ENCODE measurements around the gene VWDE.

Gene VWDE

DNA sequence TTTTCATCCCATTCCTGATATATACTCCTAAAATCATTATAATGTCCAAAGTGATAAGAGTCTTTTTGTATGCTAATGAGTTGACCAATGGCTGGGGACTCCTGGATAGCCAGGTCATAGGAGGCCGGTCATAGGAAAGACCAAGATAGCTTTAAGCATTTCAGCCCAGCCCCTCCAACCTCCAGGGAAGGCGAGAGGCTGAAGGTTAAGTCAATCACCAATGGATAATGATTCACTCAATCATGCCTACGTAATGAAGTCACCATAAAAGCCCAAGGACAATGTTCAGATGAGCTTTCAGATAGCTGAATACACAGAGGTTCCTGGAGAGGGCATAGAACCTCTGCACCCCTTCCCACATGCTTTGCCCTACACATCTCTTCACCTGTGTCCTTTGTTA, 75.7 kb downstream of the VWDE start:
- DNase-seq, result no peak

DNA sequence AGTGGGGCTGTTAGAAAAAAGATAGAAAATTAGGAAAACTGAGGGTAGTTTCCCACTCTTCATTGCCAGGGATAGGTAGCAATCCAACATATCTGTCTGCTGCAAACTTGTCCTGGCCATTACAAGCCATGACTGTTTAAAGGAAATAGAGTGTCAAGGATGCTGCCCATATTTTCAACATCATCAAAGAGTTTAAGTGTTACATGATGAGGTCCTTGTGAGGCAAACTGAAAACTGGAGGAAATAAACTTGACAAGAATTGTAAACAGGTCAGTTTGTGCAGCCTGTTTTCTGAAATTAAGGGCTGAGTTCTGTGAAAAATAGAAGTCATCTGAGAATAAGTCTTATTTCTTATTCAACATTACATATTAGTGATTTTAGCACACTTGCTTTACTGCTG, 78.0 kb downstream of the VWDE start:
- no peak for DNase-seq

DNA sequence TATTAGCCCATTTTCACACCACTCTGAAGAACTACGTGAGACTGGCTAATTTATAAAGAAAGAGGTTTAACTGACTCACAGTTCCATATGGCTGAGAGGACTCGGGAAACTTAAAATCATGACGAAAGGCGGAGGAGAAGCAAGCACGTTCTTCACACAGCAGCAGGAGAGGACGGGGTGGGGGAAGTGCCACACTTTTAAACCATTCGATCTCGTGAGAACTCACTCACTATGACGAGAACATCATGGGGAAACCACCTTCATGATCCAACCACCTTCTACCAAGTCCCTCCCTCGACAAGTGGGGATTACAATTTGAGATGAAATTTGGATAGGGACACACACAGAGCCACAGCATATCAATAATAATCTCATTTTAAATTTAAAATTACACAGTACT, 80.2 kb downstream of the VWDE start:
- no peak for DNase-seq

DNA sequence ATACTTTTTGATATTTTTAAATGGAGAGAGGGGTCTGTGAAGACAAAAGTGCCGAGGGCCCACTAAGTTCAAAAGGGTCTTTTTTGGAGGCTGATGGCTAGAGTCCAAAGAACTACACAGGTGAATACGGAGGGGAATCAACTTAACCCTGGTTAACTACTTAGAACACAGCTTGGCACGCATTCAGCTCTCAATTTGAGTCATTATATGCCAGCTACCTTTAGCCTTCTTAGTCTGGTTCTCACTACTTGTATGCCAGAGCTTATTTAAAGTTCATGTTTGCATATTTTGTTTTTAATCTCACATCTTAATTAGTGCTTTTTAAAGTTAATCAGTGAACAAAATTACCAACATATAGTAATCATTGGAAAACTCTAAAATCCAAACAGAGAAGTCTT, 80.8 kb downstream of the VWDE start:
- DNase-seq, result no peak

DNA sequence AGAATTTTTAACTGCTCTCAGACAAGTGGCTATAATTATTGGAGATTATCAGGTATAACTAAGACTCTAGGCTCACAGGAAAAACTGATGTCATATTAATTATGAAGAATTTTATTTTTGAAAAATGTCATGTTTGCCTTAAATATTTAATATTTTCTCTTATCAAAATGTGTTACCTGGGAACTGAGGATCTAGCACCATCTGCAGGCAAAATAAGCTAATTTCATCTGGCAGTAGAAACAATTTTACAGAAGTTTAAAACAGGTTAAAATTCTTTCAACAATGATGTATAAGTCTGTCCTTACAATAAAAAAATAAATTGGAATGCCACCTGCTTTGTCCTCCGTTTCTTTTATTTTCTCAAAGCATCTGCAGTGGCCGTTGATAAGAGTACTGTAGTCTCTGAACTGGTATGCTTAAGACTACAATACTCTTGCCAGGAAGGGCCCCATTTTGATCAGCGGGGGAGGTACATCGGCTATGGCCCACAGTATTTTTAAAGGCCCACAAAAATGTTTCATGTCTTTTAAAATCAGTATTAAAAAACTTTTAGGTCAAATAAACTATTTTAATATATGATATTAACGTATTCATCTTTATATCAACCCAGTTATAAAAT, 81.3 kb downstream of the VWDE start:
- peak in 1 of 2 experiments; percentile 12 for DNase-seq

DNA sequence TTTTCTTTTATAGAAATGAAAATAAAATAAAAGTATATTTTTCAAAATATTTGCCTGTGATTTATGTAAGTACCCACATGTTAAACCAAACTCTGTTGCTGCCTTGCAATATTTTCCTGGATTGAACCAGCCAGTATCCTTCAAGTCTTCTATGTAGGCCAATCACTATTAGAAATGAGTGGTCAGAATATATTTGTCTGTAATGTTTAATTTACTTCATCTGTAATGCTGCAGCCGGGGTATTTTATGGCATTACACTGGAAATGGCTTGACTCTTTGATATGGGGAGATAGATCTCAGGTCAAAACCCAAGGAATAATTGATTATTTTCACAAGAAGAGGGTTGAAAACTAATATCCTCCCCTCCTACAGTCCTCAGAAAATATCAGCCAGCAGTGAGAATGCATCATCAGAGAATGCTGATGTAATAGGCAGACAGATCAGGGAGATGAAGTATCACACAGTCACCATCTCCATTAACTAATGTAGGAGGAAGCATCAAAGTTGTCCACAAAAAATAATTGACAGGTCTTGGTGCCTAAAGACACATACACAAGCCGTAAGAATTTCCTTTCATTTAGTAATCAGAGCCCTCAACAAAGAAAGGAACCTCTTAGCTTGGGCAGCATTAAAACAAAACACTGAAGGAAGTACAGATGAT, 82.5 kb downstream of the VWDE start:
- no peak for DNase-seq

DNA sequence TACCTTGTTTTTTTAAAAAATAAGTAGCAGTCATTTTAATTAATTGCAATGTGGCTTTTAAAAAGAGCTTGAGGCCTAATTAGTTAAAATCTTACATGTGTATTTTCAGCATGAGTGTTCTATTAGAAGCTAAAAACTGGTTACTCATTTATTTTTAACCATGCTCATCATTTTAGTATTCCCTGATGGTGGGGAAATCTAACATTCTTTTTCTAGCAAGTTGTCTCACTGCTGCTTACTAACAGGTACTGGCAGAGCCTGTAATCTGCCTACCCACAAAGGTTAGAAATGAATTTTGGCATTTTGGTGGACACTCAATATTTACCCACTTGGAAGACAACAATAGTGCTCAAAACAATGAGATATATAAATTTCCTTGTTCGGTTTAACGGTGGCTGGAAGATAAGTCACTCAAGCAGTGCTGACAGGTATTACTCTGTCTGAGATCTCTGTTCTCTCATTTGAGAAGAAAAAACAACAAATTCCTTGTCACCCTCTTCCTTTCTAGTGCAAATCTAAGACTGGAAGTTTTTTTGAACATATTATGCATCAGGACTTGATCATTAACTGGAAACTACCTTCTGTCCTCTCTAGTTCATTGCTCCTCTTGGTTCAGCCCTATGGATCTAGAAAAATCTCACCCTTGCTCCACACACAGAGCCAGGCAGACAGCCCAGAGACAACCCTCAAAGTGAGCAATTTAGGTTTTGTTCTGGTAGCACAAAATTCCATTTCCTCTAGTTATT, 83.3 kb downstream of the VWDE start:
- no peak for DNase-seq

DNA sequence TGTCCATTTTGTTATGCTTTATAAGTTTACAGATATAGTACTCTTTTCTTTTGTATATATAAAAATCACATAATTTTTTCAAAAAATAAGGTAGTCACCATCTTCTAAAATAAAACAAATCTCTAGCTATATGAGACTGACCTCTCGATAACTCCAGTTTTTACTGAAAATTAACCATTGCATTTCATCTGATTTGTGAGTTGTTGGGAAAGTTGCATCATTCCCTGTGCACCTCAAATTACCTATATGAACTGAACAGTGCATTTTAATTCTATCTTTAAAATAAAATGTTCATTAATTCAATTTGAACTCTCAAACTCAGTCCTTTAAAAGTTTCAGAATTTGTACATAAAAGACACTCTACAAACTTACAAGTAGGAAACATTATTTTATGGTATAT, 86.0 kb downstream of the VWDE start:
- no peak for DNase-seq

DNA sequence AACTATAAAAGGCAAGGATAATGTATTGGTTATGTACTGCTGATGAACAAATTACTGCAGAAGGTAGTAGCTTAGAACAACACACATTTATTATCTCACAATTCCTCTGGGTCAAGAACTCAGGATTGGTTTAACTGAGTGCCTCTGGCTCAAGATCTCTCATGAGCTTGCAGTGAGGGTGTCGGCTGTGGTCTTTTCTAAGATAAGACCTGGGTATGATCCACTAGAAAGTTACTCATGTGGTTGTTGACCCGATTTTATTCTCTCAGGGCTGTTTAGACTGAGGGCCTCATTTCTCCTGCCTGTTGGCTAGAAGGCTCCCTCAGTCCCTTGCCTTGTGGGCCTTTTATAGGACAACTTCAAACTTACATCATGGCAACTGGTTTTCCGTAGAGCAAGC, 86.7 kb downstream of the VWDE start:
- DNase-seq, result no peak

DNA sequence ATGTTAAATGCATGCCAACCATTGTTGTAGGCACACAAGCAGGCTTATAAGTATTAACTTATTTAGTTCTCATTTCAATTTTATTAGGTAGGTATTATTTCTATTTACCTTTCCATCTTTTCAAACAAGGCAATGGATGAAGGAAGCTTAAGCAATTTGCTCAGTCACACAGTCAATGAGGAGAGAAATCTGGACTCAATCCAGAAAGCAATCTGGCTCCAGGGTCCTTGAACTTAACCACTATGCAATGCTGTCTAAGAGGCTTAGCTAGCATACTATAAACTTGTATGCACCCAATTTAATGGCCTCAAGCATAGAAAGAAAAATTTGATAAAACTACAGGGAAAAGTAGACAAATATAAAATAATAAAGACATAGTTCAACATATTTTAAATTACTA, 88.6 kb downstream of the VWDE start:
- no peak for DNase-seq

DNA sequence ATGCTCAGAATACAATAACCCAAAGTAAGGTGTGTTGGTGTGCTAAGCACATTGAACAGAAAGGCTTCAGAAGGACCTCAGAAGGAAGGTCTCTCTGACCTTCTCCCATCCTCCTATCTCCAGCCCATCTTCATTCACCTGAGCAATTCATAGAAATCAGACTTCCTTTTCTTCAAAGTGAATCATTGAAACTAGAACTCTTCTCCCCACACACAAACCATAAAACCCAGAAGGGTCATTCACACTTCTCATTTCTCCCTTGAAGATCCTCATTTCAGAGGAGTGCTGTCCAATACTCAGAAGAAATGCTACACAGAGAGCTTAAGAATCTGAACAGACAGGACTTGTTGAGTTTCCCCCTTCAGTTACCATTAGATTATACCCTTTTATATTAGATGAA, 89.5 kb downstream of the VWDE start:
- DNase-seq, result no peak

DNA sequence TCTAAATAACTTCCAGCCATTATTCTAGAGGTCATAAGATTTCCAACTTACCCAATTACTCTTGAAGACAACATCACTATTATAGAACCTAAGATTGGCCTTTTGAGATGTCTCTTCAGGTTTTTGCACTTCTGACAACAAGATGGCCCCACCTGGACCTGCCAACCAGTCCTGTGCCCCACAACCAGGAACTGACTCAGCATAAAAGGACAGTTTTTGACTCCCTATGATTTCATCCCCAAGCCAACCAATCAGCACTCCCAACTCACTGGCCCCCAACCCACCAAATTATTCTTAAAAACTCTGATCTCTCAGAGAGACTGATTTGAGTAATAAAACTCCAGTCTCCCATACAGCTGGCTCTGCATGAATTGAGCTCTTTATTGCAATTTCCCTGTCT, 98.2 kb downstream of the VWDE start:
- DNase-seq, result no peak

DNA sequence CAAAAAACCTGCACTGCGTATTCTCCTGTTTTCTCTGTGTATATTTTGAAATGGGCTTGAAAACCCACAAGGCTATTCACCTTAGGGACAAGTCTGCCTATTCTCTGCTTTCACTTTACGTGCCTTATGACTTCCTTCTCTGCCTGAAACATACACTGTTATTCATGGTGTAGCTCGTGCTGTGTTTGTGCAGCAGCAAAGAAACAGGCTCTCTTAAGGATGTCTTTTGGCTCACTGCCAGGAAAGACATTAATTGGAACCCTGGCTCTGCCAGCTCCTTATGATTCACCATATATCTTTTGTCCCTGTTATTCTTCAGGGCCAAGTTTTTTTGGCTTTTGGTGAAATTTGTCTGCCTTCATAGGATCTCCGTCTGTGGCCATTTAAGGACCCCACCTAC, 100.2 kb downstream of the VWDE start:
- peak in 1 of 2 experiments; percentile 19 for DNase-seq

DNA sequence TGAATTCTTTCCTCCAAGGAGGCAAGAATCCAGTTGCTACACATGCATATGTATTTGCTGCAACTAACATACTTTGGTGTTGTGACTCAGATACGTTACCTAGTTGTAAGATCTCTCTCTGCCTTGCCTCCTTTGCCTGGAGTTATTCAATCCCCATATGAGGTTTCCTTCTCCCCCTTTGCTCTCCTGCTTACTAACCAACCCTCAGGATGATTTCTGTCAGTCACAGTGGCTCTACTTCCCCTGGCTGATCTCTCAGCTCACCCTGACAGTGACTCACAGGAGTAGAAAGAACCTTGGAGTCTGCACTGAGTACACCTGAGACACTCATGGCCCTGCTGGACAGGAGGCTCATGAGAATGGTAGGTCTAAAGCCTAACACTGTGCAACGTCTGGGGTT, 100.6 kb downstream of the VWDE start:
- no peak for DNase-seq

DNA sequence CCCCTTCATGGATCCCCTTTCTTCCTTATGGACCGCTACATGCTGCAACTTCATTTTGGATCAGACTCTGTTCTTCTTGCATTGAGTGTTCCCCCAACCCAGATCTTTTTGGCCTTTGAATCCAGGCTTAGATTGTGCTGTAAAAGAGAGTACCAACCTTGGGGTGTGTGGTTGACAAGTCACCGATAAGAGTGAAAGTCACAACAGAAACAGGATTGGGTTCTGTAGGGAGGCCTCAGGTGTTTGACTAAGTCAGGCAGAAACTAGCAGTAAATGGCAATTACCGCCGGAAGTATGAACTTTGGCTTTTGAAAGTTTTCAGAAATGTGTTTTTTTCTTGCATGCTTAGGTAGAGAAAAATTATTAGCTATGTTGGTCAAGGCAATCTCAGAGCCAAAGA, 103.2 kb downstream of the VWDE start:
- DNase-seq, result no peak

DNA sequence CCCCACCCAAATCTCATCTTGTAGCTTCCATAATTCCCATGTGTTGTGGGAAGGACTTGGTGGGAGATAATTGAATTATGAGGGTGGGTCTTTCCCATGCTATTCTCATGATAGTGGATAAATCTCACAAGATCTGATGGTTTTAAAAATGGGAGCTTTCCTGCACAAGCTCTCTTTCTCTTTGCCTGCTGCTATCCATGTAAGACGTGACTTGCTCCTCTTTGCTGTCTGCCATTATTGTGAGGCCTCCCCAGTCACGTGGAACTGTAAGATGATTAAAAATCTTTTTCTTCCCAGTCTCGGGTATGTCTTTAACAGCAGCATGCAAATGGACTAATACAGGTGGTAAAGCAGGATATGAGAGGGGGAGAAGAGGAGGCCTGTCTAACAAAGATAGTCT, 104.3 kb downstream of the VWDE start:
- DNase-seq, result no peak

DNA sequence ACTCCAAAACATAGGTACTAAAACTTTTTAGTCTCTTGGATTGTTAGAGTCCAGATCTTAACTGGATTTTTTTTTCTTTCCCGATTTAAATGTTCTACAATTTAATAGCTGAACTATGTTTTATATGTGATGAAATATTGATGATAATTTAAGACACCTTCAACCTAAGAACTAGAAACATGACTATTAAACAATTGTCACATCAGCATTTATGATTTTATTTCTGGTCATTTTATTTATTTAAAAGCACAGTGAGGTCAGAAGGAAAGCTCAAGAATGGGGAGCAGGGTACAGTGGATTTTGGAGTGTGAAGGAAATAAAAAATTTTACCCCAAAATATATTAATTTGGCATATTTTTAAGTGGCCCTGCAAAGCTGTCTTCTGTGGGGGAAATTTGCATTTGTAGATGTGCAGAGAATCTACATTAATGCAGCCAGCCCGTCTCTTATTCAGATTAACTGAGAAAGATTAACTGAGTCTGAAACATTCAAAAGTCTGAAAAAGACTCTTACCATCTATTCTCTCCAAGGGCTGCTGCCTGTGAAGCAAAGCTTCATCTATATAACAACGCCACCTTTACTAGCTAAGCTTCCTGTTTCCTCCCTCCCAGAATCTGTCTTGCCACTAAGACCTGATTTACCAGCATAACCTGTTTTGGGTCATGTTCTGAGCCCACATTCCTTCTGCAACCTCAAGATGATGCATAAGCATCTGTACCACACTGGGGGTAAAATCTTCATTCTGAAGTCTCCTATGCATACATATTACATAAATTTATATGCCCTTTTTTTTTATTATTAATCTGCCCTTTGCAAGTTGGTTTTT, 106.2 kb downstream of the VWDE start:
- DNase-seq, result no peak

DNA sequence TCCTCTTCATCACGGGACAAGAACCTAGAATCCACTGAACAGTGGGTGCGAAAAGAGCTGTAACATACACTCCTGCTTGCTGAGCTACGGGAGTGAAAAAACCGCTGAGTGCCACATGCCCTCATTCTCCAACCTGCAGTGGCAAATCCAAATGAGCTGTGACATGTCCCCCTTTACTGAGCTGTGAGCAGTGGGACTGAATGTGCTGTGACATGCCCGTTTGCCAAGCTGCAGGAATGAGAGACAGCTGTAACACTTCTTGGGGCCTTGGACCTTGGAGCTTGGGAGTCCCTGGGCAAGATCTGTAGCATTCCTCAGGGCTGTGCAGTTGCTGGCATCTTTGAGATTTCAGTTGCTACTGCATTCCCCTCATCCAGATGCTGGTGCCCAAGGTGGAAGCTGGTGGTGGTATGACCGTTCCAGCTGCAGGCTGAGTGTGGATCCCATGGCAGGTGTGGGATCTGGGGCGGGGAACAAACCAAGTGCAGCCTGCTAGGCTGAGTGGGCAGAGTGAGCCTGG, 107.6 kb downstream of the VWDE start:
- no peak for DNase-seq

DNA sequence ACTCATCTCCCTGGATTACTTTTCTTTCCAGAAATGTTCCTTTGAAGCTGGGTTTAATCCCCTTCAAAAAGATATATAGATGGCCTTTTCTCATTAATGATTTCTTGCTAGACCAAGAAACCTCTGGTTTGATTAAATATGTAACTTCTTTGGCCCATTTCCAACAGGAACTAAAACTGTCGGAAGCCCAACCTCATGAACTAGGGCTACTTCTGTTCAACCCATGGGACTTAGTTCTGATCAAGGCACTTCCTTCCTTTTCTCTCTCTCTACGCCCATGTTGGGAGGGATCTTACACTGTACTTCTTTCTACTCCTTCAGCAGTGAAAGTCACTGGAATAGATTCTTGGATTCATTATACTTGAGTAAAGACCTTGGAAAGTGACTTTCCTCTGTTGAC, 109.0 kb downstream of the VWDE start:
- DNase-seq, result no peak

DNA sequence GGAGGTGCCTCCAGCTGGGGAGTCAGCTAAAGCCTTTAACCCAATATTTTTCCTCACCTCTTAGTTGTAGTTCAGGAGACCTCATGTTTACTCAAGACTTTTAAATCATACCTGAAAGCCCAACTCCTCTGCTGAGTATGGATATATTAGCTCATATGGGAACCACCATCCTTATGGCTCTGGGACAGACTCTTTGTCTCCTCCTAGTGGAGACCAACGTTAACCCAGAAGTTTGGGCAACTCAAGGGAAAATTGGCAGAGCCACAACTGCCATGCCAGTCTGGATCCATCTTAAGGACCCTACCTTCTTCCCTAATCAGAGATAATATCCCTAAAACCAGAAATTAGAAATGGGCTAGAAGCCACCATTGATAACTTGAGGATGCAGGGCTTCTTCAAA, 111.8 kb downstream of the VWDE start:
- DNase-seq, result no peak

DNA sequence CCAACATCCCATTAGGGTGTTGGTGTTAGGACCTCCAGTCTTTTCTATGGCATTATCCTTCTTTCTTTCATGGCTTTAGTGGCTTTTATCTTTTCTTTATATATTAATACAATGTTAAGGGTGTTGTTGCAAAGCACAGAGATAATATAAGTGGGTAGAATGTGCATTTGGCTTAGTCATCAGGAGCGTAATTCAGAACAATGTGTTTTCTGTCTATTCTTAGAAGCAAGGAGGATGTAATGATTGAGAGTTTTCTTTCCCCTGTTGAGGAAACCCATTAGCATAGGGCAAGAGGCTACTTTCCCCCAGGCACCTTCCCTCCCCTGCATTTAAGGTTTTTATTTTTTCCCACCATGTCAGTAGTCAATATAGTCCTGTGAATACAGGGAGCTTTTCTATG, 112.9 kb downstream of the VWDE start:
- DNase-seq, result no peak

DNA sequence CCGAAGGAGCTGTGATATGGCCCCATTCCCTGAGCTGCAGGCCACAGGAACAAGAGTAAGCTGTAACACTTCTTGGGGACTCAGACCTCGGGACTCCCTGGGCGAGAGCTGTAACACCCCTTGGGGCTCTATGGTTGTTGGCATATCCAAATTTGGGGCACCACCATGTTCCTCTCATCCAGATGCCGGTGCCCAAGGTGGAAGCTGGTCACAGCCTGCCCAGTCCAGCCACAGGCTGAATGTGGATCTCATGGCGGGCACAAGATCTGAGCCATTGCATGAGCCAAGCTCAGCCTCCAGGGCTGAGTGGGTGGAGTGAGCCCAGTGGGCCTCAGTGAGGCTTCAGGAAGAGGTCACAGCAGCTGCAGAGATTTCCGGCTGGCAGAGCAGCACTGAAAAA, 113.7 kb downstream of the VWDE start:
- no peak for DNase-seq

DNA sequence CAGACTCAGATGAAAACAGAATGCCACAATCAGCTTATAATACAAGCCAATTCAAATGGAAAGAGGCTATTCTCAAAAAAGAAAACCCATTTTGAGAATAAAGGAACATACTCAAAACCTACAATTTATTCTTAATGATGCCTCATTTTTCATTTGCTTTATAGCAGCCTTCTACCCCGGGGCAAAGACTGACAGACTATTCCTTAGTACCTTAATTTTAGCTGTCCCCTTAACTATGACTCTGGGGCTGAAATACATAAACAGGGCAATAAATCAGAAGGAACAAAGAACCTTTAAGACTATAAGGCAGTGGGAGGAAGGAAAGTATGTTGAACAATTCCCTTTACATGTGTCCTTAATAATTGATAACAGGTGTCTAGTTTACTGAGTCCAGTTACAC, 115.8 kb downstream of the VWDE start:
- no peak for DNase-seq

Measured in NCI-H526 (cell line).